ENCODE measurements around the gene FARSA. TPM values are rescaled to one million over a fixed set of nuclear protein-coding genes. Genes with fewer than 3 reads are reported as not detected.
A peak's percentile ranks its signal among the peaks of the same experiment; 100 is the strongest.

The FARSA gene
- total and polyA plus RNA-seq, 2 of the 4 experiments (the other 2 are of a cell fraction) = 49.3 to 80.9 TPM

GRCh38 chr19:12940897-12941296, 7.4 kb upstream of the FARSA start:
- Histone ChIP-seq H3K4me1 (ENCODE audit: control insufficient read depth, insufficient read depth, low read length) (peaks cover 15% of the 10 kb centered on the region), H3K27me3 (ENCODE audit: control insufficient read depth, insufficient read depth, low read length) (no peaks in the 10 kb centered on the region), H3K4me2 (ENCODE audit: low read depth, low read length) (no peak overlapping the region), H3K4me3 (ENCODE audit: insufficient read depth, low read depth, low read length) (no peak overlapping the region), H2BK120ac (ENCODE audit: low read depth, low read length) (no peak overlapping the region), H3K23ac (ENCODE audit: low read depth, low read length) (0 out of 2 replicates have a peak overlapping the region, but pooled peaks have one; percentile 89), H3K14ac (replicated peaks; ENCODE audit: low read depth, low read length) (peak overlapping the region; percentile 9; the same call in 1 of the 2 replicates), H4K5ac (ENCODE audit: low read depth, low read length) (no peak overlapping the region), H3K9me3 (ENCODE audit: control insufficient read depth, insufficient read depth, low read length) (no peaks in the 10 kb centered on the region), H3K4ac (ENCODE audit: low read depth, low read length) (no peak overlapping the region), H4K20me1 (ENCODE audit: insufficient read depth, low read length) (peaks cover 68% of the 10 kb centered on the region), H3K18ac (ENCODE audit: low read depth, low read length) (no peak overlapping the region), H3K36me3 (ENCODE audit: control insufficient read depth, insufficient read depth, low read length) (peaks cover 48% of the 10 kb centered on the region), H2BK5ac (ENCODE audit: low read depth, low read length, poor library complexity, severe bottlenecking) (peak overlapping the region; percentile 10), H2BK15ac (ENCODE audit: low read depth, low read length) (no peak overlapping the region), H4K8ac (ENCODE audit: low read depth in 2 of 2, low read length in 2 of 2) (no peak overlapping the region), H2BK20ac (ENCODE audit: low read depth, low read length) (no peak overlapping the region), H3K79me1 (ENCODE audit: low read depth in 1 of 2, low read length in 2 of 2) (peaks cover 5 to 55% of the 10 kb centered on the region in 2 experiments; a peak in 3 of 4 replicates), H3K9me1 (ENCODE audit: insufficient read depth, low read length) (peaks cover 15% of the 10 kb centered on the region), H4K91ac (ENCODE audit: insufficient read depth, low read depth, low read length) (no peak overlapping the region), H2AK9ac (replicated peaks; ENCODE audit: low read depth, low read length, poor library complexity) (no peak overlapping the region), H2AK5ac (ENCODE audit: low read depth, low read length) (no peak overlapping the region), H3K9ac (ENCODE audit: low read depth, low read length) (peak overlapping the region; percentile 5; the same call in 1 of the 2 replicates), H3K27ac (ENCODE audit: insufficient read depth, low read length) (no peak overlapping the region), H3K56ac (ENCODE audit: extremely low read depth, insufficient read depth, low read length) (no peak overlapping the region), H2AFZ (replicated peaks; ENCODE audit: low read length, poor library complexity) (no peak overlapping the region)
- intact Hi-C loops (cut with micrococcal nuclease) = no loop called here
- BruUV-seq (replicated peaks) = no TSS peak
- TF ChIP-seq MAFK (IDR thresholded peaks at IDR 0.05; ENCODE audit: low read depth, low read length) (no peak), BHLHE40 (IDR thresholded peaks at IDR 0.05; ENCODE audit: low read depth, low read length) (no peak), SMC3 (IDR thresholded peaks at IDR 0.05; ENCODE audit: low read depth, low read length) (no peak), RFX5 (IDR thresholded peaks at IDR 0.05; ENCODE audit: low read depth, low read length) (no peak), MAZ (IDR thresholded peaks at IDR 0.05; ENCODE audit: borderline replicate concordance, low read depth, low read length) (no peak)
- WGBS, 2 experiments (ENCODE audit: extremely low coverage in 2 of 2, insufficient read length in 1 of 2) = no CpG with 5 or more reads among the region's 2 CpGs
- CTCF ChIA-PET = no interaction called here
- no peak for DNase-seq
- no peak for ATAC-seq (ENCODE audit: low read depth)
- in situ Hi-C loops (cut with MboI; ENCODE audit: low sequenced_read_pairs) = no loop called here
- POLR2A ChIA-PET (ENCODE audit: unreplicated experiment) = no interaction called here
- dilution Hi-C loops (cut with HindIII; ENCODE audit: low sequenced_read_pairs, unreplicated experiment) = no loop called here

Measured in IMR-90 (cell line).